SU-DHL-6 (cell line): ENCODE results near the gene ABCC3.

ENCODE experiments used
- H2AFZ ChIP-seq: fragments of 200-600 bp; sonication (generic); 2 replicates; pipeline ENCODE4 v1.6.1; 2014; ENCODE audit warnings: low read depth, mild to moderate bottlenecking, moderate library complexity, mixed read lengths, antibody characterized with exemption, low read length; ENCODE audit not compliant: severe bottlenecking
- H3F3A ChIP-seq: fragments of 200-600 bp; shearing (Covaris generic); 2 replicates; pipeline ENCODE4 v1.6.0; 2016; ENCODE audit warnings: antibody characterized with exemption, mild to moderate bottlenecking; ENCODE audit not compliant: insufficient read depth
- H3K27ac ChIP-seq: fragments of 200-600 bp; sonication (generic); 2 replicates; pipeline ENCODE4 v1.5.1; 2016; ENCODE audit warnings: low read depth, mild to moderate bottlenecking, low read length, moderate library complexity, mixed read lengths
- H3K27me3 ChIP-seq: fragments of 200-600 bp; sonication (generic), shearing (Covaris generic); 2 replicates; pipeline ENCODE4 v1.6.0; 2014; ENCODE audit warnings: mild to moderate bottlenecking, low read length
- H3K36me3 ChIP-seq: fragments of 200-600 bp; sonication (generic); 2 replicates; pipeline ENCODE4 v1.6.1; 2014; ENCODE audit warnings: mild to moderate bottlenecking, low read length, mixed read lengths
- H3K4me2 ChIP-seq: fragments of 300-600, 200-600 bp; shearing (Covaris generic), sonication (generic); 2 replicates; pipeline ENCODE4 v1.6.0; 2014; ENCODE audit warnings: low read length, low read depth, mild to moderate bottlenecking; ENCODE audit not compliant: poor library complexity, severe bottlenecking
- H3K4me3 ChIP-seq: fragments of 200-600 bp; sonication (generic); 2 replicates; pipeline ENCODE4 v1.5.1; 2014; ENCODE audit warnings: antibody characterized with exemption, low read length, mild to moderate bottlenecking, mixed read lengths; ENCODE audit not compliant: insufficient read depth, poor library complexity, severe bottlenecking
- H3K79me2 ChIP-seq: fragments of 200-600 bp; sonication (generic); 2 replicates; pipeline ENCODE4 v1.6.1; 2014; ENCODE audit warnings: mild to moderate bottlenecking, low read length, moderate library complexity; ENCODE audit not compliant: insufficient read depth
- H3K9ac ChIP-seq: fragments of 200-600 bp; sonication (generic); 2 replicates; pipeline ENCODE4 v1.7.0; 2014; ENCODE audit warnings: mild to moderate bottlenecking, low read length
- H3K9me2 ChIP-seq: fragments of 200-600 bp; sonication (generic); replicated peaks from 2 replicates; pipeline ENCODE4 v1.6.1; 2014; ENCODE audit warnings: low read length; ENCODE audit not compliant: insufficient read depth
- H3K9me3 ChIP-seq: fragments of 200-600 bp; sonication (generic); 2 replicates; pipeline ENCODE4 v1.6.1; 2014; ENCODE audit warnings: low read length, mixed read lengths; ENCODE audit not compliant: insufficient read depth
- H4K20me1 ChIP-seq: fragments of 200-600 bp; sonication (generic); 2 replicates; pipeline ENCODE4 v1.6.1; 2014; ENCODE audit warnings: low read depth, mild to moderate bottlenecking, antibody characterized with exemption, low read length, moderate library complexity, mixed read lengths
- EZH2phosphoT487 ChIP-seq: fragments of 200-600 bp; sonication (generic), shearing (Covaris generic); conservative IDR thresholded peaks from 2 replicates; pipeline ENCODE4 v1.6.1; 2018; ENCODE audit warnings: mild to moderate bottlenecking, antibody characterized with exemption, low read length, moderate library complexity, mixed read lengths
- TF ChIP-seq, protein P1 (sequence below): fragments of 200-600 bp; sonication (generic); IDR thresholded peaks from one replicate; pipeline ENCODE4 v1.5.1; 2017; ENCODE audit warnings: antibody characterized with exemption, mild to moderate bottlenecking, low read length, moderate library complexity; ENCODE audit not compliant: insufficient read depth, poor library complexity, severe bottlenecking

Gene ABCC3

DNA sequence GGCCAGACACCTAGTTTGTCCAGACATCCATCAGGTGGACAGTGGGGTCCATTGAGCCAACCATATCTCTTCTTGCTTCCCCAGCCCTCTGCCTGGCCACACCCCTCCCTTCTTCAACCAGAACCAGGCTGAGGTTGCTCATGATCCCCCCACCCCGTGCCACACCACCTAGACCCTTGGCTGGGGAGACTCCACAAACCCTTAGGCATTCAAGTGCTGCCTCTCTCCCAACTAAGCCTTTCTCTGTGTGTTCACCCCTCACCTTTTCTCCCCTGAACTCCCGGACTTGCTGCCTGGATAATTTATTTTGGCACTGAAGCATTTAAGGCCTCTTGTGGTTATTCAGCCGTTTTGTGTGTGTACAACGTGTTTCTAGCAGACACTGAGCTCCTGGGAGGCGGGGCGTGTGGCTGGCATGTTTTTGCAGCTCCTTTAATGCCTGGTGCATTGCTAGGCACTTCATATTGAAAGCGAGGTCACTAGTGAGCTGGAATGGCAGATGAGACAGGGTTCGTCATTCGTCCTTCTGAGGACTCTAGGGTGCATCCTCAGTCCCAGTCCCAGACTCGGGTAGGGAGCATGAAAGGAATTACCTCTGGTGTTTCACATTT lies 45.5 kb upstream of the ABCC3 start:
- Histone ChIP-seq H3K27me3 (no peaks in the 10 kb centered on the region), H3K9me2 (no peaks in the 10 kb centered on the region), H3K9me3 (no peaks in the 10 kb centered on the region), H2AFZ (no peak overlapping the region), H3F3A (no peaks in the 10 kb centered on the region), H3K79me2 (no peaks in the 10 kb centered on the region), H3K4me2 (no peak overlapping the region), H4K20me1 (no peaks in the 10 kb centered on the region), H3K36me3 (no peaks in the 10 kb centered on the region), H3K4me3 (no peak overlapping the region), H3K27ac (no peak overlapping the region), H3K9ac (no peak overlapping the region)
- no peak for TF ChIP-seq EZH2phosphoT487
- TF ChIP-seq, protein P1, sequence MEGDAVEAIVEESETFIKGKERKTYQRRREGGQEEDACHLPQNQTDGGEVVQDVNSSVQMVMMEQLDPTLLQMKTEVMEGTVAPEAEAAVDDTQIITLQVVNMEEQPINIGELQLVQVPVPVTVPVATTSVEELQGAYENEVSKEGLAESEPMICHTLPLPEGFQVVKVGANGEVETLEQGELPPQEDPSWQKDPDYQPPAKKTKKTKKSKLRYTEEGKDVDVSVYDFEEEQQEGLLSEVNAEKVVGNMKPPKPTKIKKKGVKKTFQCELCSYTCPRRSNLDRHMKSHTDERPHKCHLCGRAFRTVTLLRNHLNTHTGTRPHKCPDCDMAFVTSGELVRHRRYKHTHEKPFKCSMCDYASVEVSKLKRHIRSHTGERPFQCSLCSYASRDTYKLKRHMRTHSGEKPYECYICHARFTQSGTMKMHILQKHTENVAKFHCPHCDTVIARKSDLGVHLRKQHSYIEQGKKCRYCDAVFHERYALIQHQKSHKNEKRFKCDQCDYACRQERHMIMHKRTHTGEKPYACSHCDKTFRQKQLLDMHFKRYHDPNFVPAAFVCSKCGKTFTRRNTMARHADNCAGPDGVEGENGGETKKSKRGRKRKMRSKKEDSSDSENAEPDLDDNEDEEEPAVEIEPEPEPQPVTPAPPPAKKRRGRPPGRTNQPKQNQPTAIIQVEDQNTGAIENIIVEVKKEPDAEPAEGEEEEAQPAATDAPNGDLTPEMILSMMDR, result no peak

DNA sequence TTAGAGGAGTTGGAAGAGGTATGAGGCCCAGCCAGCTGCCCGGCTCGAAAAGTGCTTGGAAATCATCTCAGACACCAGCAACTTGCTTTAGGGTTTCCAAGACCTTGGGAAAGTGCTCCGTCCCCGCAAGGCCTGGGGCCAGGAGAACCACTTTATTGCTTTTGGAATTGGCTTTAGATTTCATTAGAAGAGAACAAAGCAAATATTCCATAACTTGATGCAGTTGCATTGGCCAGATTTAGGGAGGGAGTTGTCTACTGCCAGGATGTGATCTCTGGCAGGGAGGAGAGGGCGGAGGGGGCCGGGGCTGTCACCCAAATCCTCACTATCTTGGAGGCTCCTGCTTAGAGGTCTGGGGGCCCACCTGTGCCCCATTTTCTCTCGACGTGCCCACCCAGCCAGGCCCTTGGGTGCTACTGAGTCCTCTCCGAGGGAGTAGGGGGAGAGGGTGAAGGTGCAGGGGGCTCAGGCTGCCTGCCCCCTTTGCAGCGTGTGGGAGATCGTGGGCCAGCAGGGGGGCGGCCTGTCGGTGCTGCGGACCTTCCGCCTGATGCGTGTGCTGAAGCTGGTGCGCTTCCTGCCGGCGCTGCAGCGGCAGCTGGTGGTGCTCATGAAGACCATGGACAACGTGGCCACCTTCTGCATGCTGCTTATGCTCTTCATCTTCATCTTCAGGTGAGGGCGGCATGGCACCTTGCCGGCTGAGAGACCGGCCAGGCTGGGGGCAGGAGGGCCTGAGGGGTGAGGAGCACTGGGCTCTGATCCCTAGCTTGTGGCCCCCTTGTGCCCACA lies 43.5 kb upstream of the ABCC3 start:
- Histone ChIP-seq H3K9me2 (no peaks in the 10 kb centered on the region), H3K9me3 (no peaks in the 10 kb centered on the region), H3K27ac (no peak overlapping the region), H3F3A (no peaks in the 10 kb centered on the region), H3K27me3 (no peaks in the 10 kb centered on the region), H2AFZ (no peak overlapping the region), H3K36me3 (no peaks in the 10 kb centered on the region), H3K79me2 (no peaks in the 10 kb centered on the region), H3K4me3 (no peak overlapping the region), H4K20me1 (no peaks in the 10 kb centered on the region), H3K9ac (no peak overlapping the region), H3K4me2 (no peak overlapping the region)
- TF ChIP-seq, protein P1, result no peak
- no peak for TF ChIP-seq EZH2phosphoT487

DNA sequence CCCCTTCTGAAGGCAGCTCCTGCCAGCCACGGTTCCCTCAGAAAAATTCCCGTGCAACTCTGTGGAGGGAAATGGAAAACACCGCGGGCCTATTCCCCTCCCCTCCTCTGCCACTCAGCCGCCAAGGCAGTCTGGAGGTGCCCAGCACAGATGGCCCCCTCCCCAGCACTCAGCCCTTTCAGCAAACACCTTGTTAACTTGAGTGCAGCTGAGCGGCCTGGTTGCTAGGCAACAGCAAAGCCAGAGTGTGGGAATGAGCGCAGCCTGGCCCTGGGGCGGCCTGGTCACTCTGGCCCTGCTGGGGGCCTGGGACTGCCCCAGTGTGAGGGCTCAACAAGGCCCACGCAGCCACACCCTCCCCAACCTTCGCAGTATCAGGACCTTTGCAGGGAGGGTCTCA lies 41.4 kb upstream of the ABCC3 start:
- H3K4me2 ChIP-seq, result no peak overlapping the region
- no peak overlapping the region for H3K27ac ChIP-seq
- TF ChIP-seq, protein P1, result no peak
- no peak for TF ChIP-seq EZH2phosphoT487

More for the DNA sequence above, 41.4 kb upstream of the ABCC3 start:
- no peak overlapping the region for H3K4me3 ChIP-seq
- no peaks in the 10 kb centered on the region for H3K9me3 ChIP-seq
- no peaks in the 10 kb centered on the region for H3F3A ChIP-seq
- no peaks in the 10 kb centered on the region for H3K36me3 ChIP-seq
- no peaks in the 10 kb centered on the region for H3K79me2 ChIP-seq
- H2AFZ ChIP-seq, result no peak overlapping the region
- no peaks in the 10 kb centered on the region for H3K27me3 ChIP-seq
- H4K20me1 ChIP-seq, result no peaks in the 10 kb centered on the region
- no peaks in the 10 kb centered on the region for H3K9me2 ChIP-seq
- H3K9ac ChIP-seq, result no peak overlapping the region
